Hematopoietic multipotent progenitor cell treated with erythropoietin and hydrocortisone succinate and interleukin-3 and kit ligand, for 17 days (in vitro differentiated cells): Measurements from ENCODE around the gene TNNI2.
A peak's percentile ranks its signal among the peaks of the same experiment; 100 is the strongest.
"Not testable (repeated sequence)": the region's sequence is repeated elsewhere in the genome, so short reads cannot be mapped to it uniquely, and the experiment has no call there.

ENCODE experiments used
- DNase-seq: peaks from one replicate; pipeline ENCODE4 v3.0.0-alpha.2; 2015; ENCODE audit warnings: low spot score

Gene TNNI2

DNA sequence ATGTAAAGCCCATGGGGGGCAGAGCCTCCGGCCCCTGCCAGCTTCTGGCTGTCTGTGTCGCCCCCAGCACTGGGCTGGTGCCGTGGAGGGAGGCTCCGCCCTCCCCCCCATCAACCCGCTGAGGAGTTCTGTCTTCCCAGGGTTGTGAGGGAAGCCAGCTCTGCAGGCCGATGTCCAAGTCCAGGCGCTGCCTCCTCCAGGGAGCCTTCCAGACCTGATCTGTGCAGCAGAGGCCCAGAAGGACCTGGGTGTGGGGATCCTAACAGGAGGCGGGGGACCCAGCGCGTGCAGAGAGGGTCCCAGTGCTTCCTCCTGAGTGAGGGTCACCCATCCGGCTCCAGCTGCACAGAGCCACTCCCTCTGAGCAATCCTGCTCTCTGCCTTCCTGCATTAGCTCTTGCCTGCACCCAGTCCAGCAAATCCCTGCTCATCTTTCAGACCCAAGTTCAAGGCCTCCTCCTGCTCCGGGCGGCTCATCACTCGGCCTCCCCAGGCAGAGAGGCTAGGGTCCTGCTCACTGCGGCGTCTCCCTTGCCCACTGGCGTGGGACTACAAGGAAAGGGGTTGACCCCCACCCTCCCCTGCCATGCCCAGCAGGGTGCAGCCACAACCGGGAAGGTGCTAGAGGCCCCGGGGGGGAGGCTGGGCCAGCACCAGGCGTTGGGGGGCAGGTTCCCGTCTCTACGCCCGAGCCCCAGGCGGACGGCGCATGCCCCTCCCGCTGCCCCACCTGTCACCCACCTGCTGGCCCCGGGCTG lies 36.5 kb downstream of the TNNI2 start:
- DNase-seq = no peak

DNA sequence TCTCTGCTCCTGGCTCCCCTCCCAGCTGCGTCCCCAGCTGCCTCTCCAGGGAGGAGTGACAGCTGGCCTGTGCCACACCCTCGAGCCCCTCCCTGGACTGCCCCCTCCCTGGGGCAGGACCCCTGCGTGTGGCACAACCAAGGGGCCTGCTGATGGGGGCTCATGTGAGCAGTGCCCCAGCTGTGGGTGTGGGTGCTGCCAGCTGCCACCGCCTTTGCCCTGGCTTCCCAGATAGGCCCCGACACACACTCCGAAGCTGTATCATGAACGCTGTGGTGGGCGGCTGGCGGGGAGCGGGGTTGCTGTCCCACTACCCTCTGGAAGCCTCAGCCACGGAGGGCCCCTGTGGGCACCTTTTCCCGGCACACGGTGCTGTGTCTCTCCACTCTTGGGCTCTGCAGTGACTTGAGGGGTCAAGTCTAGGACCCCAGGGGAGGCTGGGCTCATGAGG lies 37.1 kb downstream of the TNNI2 start:
- not testable (repeated sequence) for DNase-seq

DNA sequence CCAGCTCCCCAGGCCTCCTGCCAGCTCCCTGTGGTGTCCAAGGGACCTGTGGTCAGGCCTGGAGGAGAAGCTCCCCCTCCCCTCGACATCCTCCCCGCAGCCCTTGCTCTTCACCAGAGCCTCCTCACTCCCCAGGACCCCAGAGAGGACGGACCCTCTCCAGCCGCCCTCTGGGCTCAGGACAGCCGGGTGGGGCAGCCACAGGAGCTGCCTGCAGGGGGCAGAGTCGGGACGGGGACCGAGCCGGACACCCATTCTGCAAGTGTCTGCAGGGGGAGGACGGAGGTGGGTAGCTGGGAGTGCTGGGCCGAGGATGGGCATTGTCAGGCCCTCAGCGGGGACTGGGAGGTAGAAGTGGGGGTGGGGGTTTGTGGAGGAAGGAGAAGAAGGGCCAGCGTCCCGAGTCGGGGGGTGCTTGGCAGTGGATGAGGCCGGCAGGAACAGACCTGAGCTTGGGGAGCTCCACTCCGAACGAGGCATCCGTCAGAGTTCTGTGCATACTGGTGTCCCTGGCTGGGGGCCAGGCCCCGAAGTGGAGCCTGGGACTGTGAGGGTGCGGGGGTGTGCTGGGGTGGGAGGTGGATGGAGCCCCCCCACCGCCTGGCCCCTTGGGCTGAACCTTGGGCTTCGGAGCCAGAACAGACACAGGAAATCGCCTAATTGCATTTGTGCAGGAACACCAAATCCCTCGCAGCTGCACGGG lies 37.7 kb downstream of the TNNI2 start:
- DNase-seq = no peak

DNA sequence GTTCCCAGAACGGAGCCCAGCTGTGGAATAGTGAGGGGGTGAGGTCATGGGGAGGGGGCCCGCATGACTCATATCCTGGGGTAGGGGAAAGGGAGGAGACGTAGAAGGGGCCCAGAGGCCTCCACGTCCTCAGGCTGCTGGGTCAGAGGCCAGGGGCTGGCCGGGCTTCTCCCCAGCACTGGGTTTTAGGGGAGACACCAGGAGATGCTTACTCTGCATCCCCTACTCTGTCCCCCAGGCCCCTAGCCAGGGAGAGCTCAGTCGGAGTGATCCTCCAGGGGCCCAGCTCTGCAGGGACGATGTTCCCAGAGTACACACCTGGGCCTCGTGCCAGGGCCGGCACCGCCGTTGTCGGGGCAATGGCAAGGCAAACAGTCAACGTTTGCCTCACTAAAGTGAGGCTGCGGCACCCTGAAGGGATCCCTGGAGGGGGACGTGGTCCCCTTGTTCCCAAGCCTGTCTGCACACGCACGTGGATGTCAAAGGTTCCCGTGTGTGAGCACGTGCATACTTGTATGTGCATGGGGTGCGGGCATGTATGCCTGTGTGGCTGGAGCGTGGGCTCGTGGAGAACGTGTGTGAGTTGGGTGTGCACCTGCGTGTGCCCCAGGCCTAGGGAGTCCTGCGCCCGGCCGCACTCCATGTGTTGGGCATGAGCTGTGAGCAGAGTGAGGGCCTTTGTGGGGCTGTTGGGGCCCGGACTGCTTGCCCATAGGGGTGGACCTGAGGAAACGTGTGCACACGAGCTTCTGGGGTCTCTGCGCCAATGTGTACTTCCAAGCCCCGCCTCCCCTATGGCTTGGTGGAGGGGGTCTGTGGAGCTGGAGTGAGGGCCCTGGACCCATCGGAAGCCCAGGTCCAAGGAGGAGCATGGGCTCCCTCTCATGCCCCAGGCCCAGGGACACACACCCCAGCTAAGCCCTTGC lies 38.7 kb downstream of the TNNI2 start:
- DNase-seq = no peak

DNA sequence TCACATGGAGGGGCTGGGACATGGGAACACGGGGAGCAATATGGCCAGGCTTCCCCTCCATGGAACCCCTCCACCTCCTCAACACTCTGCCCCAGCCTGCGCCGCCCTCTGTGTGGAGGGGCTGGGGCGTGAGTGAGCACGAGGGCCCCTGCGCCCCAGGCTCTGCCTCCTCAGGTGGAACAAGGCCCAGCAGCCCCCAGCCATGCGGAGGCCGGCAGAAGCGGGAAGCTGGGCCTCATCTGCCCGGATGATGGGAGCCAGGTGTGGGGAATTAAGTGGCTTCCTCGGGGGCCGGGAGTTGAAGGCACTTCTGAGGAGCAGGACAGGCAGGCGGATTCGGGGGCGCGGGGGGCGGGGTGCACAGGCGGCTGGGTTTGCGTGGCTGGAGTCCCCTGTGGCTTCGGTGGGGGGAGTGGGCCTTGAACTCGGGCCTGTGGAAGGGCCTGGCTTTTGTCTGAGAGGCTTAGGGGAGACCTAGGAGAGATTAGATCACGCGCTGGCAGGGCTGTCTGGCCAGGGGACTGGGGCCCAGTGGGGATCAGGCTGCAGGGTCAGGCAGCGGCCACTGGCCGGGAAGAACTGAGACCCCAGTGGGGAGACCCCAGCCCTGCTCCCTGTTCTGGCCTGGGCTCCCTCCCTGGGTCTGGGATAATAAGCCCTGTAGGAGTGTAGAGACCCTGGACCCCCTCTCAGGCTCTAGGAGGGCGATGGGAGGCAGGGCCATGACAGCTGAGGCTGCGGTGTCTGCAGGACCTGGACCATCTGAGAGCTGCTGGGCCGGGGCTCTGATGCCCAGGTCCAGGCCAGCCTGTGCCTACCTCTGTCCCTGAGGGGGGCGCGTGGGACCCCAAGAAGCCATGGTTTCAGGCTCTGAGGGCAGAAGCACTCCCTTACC lies 39.6 kb downstream of the TNNI2 start:
- DNase-seq = no peak

DNA sequence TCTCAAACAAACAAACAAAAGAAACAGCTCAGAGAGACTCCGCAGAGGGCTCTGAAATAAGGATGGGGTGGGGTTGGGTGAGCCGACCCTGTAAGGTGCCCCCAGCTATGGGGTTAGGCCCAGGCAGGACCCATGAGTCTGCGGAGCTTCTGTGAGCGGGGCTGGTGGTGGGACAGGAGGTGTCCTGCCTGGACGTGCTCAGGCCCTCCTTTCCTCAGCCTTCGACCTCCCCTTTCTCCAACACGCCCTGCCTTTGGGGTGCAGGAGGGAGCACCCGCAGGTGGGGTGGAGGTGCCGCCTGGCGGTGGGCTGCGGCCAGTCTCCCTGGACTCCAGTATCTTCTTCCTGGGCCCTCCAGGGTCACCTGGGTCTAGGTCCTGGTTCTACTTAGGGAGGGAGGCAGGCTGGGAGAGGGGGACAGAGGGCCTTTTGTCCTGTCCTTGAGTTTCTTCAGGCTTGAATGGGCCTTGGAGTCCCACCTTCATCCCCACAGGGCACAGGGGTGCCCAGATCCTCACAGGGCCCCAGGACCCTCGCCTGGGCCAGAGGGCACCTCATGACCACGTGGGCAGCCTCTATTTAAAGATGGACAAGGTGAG lies 40.7 kb downstream of the TNNI2 start:
- no peak for DNase-seq

DNA sequence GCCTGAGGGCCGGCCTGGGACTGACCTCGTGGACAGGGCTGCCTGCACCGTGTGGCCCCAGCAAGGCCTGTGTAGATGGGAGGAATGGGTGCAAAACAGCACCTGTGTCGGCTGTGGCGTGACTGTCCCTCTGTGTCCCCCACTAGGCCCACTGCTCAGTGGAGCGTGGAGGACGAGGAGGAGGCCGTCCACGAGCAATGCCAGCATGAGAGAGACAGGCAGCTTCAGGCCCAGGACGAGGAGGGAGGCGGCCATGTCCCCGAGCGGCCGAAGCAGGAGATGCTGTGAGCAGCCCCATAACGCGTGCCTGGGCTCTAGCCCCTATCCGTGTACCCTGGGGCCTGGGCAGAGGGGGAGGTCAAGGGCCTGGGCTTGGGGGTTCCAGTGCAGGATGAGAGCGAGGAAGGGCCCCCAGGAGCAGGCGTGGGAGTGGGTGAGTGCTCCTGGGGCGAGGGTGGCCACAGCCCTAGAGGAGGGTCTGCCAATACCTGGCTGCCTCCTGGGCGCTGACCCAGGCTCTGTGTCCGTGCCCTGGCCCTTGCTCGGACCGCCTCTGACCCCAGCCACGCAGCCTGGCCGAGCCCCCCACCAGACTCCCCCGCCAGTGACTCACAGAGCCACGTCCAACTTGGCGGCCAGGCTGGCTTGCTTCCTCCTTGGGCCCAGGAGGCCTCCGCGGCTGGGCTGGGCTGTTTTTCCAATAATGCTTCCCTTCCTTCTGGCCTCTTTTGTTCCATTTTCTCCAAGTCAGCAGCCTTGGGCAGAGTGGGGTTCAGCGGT lies 41.4 kb downstream of the TNNI2 start:
- no peak for DNase-seq

DNA sequence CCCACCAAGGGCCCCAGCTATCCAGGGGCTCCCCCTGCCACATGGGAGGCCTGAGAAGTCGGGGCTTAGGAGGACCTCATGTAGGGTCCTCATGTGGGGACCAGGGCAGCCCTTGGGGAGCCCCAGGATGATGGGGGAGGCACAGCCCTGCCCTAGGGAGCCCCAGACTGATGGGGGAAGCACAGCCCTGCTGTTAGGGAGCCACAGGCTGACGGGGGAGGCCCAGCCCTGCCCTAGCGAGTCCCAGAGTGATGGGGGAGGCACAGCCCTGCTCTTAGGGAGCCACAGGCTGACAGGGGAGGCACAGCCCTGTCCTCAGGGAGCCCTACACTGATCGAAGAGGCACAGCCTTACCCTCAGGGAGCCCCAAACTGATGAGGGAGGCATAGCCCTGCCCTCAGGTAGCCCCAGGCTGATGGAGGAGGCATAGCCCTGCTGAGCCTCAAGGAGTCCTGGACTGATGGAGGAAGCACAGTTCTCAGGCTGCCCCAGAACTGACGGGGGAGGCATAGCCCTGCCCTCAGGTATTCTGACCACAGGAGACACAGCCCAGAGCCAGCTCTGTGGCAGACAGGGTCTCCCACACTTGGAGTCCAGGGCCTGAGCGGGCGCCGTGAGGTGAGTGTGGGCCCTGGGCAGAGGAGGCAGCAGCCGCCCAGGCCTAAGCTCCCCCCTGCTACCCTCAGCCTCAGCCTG lies 42.1 kb downstream of the TNNI2 start:
- DNase-seq = no peak

DNA sequence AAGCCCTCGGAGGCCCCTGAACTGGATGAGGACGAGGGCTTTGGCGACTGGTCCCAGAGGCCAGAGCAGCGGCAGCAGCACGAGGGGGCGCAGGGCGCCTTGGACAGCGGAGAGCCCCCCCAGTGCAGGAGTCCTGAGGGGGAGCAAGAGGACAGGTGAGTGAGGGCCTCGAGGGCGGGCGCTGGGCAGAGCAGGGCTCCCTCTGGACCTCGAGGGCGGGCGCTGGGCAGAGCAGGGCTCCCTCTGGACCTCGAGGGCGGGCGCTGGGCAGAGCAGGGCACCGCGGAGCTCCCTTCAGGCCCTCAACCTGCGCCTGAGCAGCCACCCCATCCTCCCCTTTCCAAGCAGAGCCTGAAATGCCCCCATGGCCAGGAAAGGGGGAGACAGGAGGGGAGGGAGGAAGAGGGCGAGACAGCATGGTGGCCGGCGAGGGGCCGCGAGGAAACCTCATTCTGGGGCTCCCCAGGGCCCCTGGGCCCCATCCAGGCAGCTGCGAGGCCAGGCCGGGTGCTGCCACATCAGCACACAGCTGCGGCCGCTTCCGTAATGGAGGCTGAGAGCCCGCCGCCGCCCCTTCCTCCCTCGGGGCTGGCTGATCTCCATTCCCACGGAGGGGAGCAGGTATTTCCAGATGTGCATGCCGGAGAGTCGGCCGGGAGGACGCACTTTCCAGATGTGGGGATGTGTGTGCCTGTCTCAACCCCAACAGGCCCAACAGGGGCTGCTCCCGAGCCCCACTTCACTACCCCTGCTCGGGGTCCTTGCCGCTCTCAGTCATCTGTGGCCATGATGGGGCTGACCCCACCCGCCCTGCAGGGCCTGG lies 42.9 kb downstream of the TNNI2 start:
- DNase-seq = no peak

DNA sequence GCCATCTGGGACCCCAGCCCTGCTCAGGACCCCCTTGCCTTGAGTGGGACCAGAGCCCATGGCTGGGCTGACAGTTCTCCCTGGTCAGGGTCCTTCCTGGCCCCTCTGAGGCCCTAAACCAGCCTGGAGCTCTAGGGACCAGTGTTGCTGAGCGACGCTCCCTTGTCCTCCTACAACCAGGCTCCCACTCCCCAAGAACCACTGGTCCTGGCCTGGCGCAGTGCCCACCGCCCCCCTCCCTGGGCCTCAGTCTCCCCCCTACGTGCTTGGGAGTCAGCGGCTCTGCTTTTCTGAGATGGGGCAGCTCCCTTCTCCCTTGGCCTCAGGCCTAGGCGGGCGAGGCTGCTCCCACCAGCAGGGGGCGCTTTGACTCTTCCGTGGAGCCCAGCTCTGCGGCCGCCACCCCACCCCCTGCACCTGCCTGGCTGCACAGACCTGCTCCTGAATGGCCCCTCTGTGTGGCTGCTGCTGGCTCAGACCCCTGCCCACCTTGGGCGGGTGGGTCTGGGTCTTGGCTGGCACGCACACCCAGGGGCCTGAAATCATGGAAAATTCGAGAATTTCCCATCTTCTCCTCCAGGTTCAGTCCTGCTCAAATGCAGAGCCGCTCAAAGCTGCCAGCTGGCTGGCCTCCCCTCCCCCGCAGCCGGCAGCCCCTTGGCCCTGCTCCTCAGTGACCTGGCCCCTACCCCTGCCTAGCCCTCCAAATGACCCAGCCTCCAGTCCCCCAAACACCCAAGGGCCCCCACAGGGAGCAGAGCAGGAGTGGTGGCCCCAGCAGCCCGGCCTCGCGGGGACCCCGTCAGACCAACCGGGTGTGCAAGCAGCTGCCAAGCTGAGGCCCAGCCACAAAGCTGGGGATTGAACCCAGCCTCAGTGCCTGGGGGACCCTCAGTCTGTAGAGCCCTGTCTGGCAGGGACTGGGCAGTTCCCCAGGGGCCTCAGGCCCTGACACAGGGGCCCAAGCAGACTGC lies 43.8 kb downstream of the TNNI2 start:
- DNase-seq = peak; percentile 80

DNA sequence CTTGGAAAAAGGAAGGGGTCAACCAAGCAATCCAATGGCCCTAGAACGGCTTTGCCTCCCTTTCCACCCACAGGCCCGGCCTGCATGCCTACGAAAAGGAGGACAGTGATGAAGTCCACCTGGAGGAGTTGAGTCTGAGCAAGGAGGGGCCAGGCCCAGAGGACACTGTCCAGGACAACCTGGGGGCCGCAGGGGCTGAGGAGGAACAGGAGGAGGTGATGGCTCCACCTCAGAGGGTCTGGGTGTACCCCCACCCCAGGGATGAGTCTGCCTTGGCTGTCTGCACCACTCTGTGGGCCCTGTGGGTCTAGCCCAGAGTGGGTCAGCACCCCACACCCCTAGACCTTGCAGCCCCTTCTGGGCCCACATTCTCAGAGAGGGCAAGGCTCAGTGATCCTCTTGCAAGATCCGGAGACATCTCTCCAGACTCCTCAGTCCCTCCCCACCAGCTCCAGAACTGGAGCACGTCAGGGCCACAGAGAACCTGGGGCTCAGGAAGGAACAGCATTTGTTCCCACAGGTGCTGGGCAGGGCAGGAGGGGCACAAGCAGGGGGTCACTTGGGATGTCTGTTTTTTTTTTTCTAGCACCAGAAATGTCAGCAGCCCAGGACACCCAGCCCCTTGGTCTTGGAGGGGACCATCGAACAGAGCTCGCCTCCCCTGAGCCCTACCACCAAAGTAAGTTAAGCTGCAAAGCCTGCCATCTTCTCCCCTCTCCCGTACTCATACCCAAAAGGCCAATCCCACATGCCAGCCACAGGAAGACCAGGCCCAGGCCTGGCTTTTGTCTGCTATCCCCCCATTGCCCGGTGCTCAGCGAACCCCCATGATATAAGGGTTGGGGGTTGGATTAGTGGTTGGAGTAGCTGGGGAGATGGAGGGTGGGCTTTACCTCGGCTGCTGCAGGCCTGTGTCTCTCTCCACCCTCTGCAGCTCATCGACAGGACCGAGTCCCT lies 44.8 kb downstream of the TNNI2 start:
- DNase-seq = no peak

DNA sequence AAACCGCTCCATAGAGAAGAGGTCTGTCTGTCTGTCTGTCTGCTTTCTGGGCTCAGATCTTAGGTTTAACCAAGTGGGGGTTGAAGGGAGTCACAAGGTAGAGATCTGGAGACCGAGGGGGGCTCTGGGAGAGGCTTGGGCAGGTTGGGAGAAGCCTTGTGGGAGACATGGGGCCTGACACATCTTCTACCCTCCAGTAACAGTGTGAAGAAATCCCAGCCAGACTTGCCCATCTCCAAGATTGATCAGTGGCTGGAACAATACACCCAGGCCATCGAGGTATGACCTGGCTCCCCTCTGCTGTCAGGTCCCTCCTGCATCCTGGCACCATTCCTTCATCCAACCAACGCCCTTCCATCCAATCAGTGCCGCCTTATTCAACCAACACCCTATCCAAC lies 45.5 kb downstream of the TNNI2 start:
- no peak for DNase-seq

DNA sequence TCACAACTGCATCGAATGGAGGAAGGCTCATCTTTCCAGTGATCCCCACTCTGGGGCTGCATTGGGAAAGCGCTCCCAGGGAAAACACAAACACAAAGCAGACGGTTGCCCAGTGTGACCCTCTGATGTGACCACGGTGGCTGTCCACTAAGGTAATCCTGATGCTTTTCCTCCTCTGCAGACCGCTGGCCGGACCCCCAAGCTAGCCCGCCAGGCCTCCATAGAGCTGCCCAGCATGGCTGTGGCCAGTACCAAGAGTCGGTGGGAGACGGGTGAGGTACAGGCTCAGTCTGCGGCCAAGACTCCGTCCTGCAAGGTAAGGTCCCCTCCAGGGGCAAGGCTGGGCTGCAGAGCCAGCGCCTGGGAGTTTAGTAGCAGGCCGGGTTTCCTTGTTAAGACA lies 47.8 kb downstream of the TNNI2 start:
- DNase-seq = not testable (repeated sequence)

DNA sequence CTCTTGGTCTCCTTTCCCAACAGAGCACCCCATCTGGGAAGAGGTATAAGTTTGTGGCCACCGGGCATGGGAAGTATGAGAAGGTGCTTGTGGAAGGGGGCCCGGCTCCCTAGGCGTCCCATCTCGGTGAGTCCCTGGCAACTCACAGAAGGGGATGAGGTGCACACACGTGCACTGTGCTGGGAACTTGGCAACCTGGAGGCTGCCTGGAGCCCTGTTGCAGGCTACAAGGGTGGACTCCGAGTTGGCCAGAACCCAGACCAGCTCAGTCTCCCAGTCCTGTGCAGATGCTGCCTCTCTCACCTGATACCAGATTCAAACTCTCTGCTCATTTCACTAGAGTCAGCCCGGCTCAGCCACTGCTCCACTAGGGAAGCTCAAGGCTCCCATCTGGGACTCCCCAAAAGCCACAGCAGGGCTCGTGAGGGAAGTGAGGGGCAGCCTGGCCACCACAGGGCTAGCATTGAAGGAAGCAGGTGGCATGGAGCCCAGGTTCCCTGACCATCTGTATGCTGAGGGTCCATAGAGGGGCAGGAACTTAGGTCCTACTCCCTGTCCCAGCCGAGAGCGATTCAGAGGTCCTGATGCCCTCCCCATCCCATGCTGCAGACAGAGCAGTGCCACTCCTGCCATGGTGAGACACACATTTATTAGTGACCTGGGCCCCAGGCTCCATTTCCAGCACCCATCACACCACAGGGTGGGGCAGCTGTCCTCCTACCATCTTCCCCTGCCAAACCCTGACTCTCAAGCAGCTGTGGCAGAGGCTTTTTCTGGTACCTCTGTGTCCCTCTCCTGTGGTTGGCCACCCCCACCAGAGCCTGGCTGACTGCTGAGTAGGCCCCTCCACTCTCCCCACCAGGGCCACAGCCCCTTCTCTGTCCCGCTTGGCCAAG lies 48.9 kb downstream of the TNNI2 start:
- DNase-seq = no peak

DNA sequence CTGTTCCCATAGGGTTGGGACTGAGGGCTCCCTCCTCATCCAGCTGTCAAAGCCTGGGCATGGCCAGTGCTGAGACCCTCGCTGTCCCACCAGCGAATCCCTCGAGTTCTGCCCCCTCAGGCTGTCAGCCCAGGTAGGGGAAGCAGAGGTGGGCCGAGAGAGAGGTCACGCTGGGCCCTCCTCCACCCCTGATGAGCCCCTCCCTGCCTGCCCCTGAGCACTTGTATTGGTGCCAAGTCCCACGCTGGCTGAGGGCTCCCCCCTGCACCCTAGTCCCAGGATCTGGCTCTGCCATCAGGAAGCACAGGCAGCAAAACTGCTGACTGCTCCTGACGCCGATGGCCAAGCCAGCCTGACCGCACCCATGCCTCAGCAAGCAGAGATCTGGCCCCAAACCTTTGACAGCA lies 49.6 kb downstream of the TNNI2 start:
- no peak for DNase-seq
